D721Med (cell line): ENCODE measurements around the gene CELA2A.

Experiments used
- DNase-seq: peaks from one replicate; pipeline ENCODE4 v3.0.0; 2011; ENCODE audit warnings: low spot score; ENCODE audit not compliant: insufficient read length
- FAIRE-seq: peaks from 2 replicates; lab custom pipeline; 2011; peaks lifted over from hg19 to GRCh38; lab: Jason Lieb, UNC
- TF ChIP-seq, protein P1 (sequence below): IDR thresholded peaks from 2 replicates; pipeline ENCODE4 v1.5.1; 2012; ENCODE audit warnings: mild to moderate bottlenecking, control low read depth; ENCODE audit not compliant: insufficient read depth; ENCODE audit errors: missing control alignments

The CELA2A gene

DNA sequence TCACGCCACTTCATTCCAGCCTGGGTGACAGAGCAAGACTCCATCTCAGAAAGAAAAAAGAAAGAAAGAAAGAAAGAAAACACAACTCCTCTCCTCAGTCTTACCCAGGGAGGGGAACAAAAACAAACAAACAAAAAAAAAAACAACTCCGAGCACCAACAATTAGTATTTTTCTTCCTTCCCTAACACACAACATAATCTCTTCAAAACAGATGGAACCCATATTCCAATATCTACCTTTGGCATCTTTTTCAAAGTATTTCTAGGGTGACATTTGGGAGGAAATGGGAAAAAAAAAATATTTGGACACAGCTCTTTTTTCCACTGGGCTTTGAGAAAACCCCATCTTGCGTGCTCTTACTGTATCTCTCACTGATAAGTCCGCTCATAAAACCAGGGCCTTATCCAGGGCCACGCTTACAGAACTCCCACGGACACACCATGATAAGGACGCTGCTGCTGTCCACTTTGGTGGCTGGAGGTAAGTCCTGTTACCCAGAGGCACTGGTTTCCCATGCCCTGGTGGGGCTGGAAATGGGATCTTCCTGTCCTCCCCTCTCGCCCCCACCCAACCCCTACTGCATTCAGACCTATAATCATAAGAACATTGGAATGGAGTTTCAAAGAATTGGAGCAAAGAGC is at the start of gene CELA2A:
Gene CELA2A, plus strand, starts transcription at position 420 of the 642 bp plus-strand sequence. Its CDS starts 22 bp downstream, at position 442.
- TF ChIP-seq, protein P1, sequence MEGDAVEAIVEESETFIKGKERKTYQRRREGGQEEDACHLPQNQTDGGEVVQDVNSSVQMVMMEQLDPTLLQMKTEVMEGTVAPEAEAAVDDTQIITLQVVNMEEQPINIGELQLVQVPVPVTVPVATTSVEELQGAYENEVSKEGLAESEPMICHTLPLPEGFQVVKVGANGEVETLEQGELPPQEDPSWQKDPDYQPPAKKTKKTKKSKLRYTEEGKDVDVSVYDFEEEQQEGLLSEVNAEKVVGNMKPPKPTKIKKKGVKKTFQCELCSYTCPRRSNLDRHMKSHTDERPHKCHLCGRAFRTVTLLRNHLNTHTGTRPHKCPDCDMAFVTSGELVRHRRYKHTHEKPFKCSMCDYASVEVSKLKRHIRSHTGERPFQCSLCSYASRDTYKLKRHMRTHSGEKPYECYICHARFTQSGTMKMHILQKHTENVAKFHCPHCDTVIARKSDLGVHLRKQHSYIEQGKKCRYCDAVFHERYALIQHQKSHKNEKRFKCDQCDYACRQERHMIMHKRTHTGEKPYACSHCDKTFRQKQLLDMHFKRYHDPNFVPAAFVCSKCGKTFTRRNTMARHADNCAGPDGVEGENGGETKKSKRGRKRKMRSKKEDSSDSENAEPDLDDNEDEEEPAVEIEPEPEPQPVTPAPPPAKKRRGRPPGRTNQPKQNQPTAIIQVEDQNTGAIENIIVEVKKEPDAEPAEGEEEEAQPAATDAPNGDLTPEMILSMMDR = no peak
- FAIRE-seq (no peak), DNase-seq (no peak)

DNA sequence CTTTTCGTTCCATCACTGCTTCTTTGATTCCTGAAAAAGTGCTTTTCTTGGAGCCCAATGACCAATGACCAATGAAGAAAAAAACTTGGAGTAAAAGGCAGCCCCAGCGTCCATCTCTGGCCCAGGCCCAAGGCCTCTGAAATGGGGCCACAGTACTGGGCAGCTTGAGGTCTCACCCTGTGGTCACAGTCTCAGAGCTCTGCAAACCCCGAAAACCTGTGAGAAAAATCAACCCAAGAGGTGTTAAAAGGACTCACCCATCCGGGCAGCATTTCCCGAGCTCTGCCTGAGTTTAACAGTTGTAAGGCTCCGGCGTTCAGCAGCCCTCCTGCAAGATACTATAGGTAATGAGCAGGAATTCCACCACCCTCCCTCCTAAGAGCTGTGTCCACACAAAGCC is 49.0 kb upstream of the CELA2A start:
- no peak for DNase-seq
- TF ChIP-seq, protein P1 = no peak
- FAIRE-seq = no peak

DNA sequence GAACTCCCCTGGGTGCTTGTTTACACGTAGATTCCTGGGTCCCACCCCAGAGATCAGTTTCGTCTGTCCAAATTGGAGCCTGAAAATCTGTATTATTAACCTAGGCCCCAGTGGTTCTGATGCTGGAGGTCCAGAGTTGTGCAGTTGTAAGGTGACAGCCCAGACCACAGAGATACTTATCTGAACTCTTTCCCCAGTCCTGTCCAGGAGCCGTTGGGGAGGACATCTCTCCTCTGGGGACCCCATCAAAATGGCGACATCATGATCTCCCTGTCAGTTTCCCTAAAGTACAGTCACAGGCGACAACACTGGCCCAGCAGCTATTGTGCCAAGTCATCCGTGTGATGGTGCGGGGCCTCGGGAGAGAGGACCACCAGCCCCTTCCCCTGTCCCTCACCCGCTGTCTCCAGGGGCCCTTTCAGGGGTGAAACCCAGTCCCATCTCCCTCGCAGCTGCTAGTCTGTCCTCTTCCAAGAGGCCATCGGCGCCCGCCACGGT is 47.6 kb upstream of the CELA2A start:
- TF ChIP-seq, protein P1 = no peak
- FAIRE-seq (no peak), DNase-seq (no peak)

DNA sequence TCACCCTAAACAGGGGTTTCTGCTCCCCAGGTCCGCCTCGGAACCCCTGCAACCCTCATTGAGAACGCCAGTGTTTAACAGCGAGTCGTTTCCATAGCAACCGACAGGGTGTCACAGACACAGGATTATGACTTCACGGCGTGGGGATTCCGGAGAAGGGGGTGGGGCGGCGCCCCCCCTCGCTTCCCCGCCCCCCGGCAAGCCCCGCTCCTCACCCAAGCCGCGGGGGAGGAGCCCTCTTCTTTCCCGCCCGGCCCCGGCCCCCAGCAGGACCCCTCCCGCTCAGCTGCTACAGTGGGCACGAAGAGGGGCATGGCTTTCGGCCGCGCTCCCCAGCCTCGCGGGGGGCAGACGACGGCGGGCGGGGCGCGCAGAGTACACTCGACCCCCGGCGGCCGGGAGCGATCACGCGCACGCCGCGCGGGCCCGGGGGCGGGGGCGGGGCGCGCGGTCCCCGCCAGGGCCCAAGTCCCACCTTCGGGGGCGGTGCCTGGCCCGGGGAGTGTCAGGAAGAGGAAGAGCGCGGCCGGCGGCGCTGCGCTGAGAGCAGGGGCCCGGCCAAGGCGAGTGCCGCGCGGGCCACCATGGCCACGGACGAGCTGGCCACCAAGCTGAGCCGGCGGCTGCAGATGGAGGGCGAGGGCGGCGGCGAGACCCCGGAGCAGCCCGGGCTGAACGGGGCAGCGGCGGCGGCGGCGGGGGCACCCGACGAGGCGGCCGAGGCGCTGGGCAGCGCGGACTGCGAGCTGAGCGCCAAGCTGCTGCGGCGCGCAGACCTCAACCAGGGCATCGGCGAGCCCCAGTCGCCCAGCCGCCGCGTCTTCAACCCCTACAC is 46.9 kb upstream of the CELA2A start, which contains the start of gene EFHD2:
Gene EFHD2, plus strand, starts transcription at position 501 of the 835 bp plus-strand sequence. Its CDS starts 84 bp downstream, at position 585.
- DNase-seq = peak; percentile 62
- TF ChIP-seq, protein P1 = no peak
- FAIRE-seq = no peak

DNA sequence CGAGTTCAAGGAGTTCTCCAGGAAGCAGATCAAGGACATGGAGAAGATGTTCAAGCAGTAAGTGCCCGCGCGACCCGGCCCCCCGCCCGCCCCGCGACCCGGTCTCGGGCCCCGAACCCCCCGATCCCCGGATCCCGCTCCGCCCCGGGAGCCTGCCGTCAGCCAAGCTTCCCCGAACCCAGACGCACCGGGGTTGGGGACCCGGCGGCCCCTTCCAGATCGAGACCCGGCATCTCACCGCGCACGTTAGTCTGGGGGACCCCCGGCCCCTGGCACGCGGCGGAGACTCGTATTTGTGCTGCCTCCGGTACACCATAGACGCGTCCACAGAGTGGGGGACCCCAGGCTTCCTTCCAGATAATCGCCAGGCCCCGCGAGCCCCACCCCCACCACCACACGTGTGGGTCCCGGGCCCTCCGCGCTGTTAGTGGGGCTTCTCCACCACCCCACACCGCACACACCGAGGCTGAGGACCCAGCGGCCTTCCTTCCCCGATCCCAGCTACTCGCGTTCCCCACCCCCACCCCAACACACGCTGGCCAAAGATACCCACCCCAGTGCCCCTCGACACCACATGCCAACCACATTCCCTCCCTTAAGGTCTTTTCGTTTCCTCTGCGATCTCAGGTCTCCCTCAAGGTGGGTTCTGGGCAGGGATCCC is 46.2 kb upstream of the CELA2A start:
- DNase-seq (no peak), FAIRE-seq (no peak)
- TF ChIP-seq, protein P1 = no peak

DNA sequence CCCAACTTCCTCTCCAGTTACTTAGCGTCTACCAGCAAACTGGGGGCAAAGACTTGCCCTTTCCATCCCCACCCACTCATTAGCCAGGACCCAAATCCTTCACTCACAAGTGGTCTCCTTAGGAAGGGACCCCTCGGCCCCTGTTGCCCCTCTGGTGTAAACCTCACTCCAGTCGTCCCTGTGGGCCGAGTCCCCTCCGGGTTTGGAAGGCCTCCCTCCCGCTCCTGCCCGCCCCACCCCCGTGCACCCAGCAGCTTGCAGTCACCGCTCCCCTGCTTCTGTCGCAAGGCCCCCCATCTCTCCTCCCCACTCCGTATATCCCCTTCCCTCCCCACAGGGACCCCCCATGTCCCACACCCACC is 45.7 kb upstream of the CELA2A start:
- FAIRE-seq = no peak
- TF ChIP-seq, protein P1 = no peak
- DNase-seq = no peak
